GM18505 (cell line): ENCODE measurements around the gene SUPT16H.
A peak's percentile ranks its signal among the peaks of the same experiment; 100 is the strongest.
"Not testable (repeated sequence)": the region's sequence is repeated elsewhere in the genome, so short reads cannot be mapped to it uniquely, and the experiment has no call there.

ENCODE experiments used
- ATAC-seq: cut with Tn5 transposase; IDR thresholded peaks from one replicate; pipeline ENCODE4 v1.9.1; 2021; ENCODE audit not compliant: unreplicated experiment
- POLR2A ChIP-seq: IDR thresholded peaks from 4 replicates; pipeline ENCODE4 v1.6.1; 2011; ENCODE audit warnings: borderline replicate concordance; ENCODE audit not compliant: insufficient read depth, insufficient read length; ENCODE audit errors: extremely low read depth

Gene SUPT16H

GRCh38 chr14:21384494-21384851 lies 654 bp upstream of the SUPT16H start:
- no peak for TF ChIP-seq POLR2A
- peak; percentile 31 for ATAC-seq

GRCh38 chr14:21382886-21383847 lies 652 bp downstream of the SUPT16H start:
- no peak for ATAC-seq
- TF ChIP-seq POLR2A, result no peak

GRCh38 chr14:21382095-21382494 lies 1.7 kb downstream of the SUPT16H start:
- no peak for ATAC-seq
- no peak for TF ChIP-seq POLR2A

GRCh38 chr14:21379338-21379737 lies 4.5 kb downstream of the SUPT16H start:
- no peak for ATAC-seq
- TF ChIP-seq POLR2A, result no peak

GRCh38 chr14:21373980-21374379 lies 9.8 kb downstream of the SUPT16H start:
- no peak for TF ChIP-seq POLR2A
- no peak for ATAC-seq

- ATAC-seq, result not testable (repeated sequence)
Measured at GRCh38 chr14:21372814-21373213, 11.0 kb downstream of the SUPT16H start.

GRCh38 chr14:21369949-21370679 lies 13.7 kb downstream of the SUPT16H start:
- no peak for TF ChIP-seq POLR2A
- ATAC-seq, result no peak

GRCh38 chr14:21367582-21368144 lies 16.2 kb downstream of the SUPT16H start:
- TF ChIP-seq POLR2A, result no peak
- ATAC-seq, result no peak

- ATAC-seq, result no peak
- no peak for TF ChIP-seq POLR2A
Measured at GRCh38 chr14:21356511-21356910, 27.3 kb downstream of the SUPT16H start.

GRCh38 chr14:21352587-21352986 lies 31.2 kb downstream of the SUPT16H start:
- TF ChIP-seq POLR2A, result no peak
- no peak for ATAC-seq

GRCh38 chr14:21350539-21350938 lies 33.3 kb downstream of the SUPT16H start:
- ATAC-seq, result no peak
- TF ChIP-seq POLR2A, result no peak

GRCh38 chr14:21347201-21347600 lies 36.6 kb downstream of the SUPT16H start:
- ATAC-seq, result no peak
- TF ChIP-seq POLR2A, result no peak

- no peak for ATAC-seq
- no peak for TF ChIP-seq POLR2A
Measured at GRCh38 chr14:21346532-21347135, 37.2 kb downstream of the SUPT16H start.

GRCh38 chr14:21343035-21343794 lies 40.6 kb downstream of the SUPT16H start:
- no peak for ATAC-seq
- TF ChIP-seq POLR2A, result no peak
